Measurements from ENCODE around the gene RIN2. TPM values are rescaled to one million over a fixed set of nuclear protein-coding genes. Genes with fewer than 3 reads are reported as not detected.

The RIN2 gene, protein sequence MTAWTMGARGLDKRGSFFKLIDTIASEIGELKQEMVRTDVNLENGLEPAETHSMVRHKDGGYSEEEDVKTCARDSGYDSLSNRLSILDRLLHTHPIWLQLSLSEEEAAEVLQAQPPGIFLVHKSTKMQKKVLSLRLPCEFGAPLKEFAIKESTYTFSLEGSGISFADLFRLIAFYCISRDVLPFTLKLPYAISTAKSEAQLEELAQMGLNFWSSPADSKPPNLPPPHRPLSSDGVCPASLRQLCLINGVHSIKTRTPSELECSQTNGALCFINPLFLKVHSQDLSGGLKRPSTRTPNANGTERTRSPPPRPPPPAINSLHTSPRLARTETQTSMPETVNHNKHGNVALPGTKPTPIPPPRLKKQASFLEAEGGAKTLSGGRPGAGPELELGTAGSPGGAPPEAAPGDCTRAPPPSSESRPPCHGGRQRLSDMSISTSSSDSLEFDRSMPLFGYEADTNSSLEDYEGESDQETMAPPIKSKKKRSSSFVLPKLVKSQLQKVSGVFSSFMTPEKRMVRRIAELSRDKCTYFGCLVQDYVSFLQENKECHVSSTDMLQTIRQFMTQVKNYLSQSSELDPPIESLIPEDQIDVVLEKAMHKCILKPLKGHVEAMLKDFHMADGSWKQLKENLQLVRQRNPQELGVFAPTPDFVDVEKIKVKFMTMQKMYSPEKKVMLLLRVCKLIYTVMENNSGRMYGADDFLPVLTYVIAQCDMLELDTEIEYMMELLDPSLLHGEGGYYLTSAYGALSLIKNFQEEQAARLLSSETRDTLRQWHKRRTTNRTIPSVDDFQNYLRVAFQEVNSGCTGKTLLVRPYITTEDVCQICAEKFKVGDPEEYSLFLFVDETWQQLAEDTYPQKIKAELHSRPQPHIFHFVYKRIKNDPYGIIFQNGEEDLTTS
- not detected for total RNA-seq

DNA sequence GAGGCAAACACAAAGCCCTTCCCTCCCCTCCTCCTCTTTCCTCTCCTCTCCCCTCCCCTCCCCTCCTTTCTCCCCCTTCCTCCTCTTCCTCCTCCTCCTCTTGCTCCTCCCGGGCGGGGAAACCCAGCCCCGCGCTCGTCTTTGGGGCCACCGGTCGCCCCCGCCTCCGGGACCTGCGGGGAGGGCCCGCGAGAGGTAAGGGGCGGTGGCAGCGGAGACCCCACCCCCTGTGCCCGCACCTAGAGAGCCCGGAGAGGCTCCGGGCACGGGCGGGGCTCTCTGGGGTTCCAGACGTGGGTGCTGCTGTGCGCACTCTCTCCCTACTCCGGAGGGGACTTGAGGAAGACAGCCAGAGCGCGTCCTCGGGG lies at the start of gene RIN2:
Gene RIN2 (plus strand): TSS at position 126 of the 368 bp plus-strand sequence. CDS start 131,344 bp downstream, outside the sequence.
- no peak within 1 kb of the TSS for H3K27ac Mint-ChIP-seq
- ATAC-seq (replicated peaks in 1 of 2) (peak; percentile 27 to 64), DNase-seq (peak in 1 of 2 donors; percentile 27)
- no peaks in the 10 kb centered on the region for H3K36me3 Mint-ChIP-seq (ENCODE audit: insufficient read depth in 2 of 2)
- no peaks in the 10 kb centered on the region for H3K4me1 Mint-ChIP-seq (ENCODE audit: low read depth)
- peaks cover 58% of the 10 kb centered on the region for H3K27me3 Mint-ChIP-seq (ENCODE audit: low read depth)
- H3K9me3 Mint-ChIP-seq = no peaks in the 10 kb centered on the region
- peak within 1 kb of the TSS; percentile 51 to 71 for H3K4me3 Mint-ChIP-seq

- peaks cover 0 to 1% of the 10 kb centered on the region in 2 donors for H3K9me3 Mint-ChIP-seq
- H3K4me3 Mint-ChIP-seq = no peak overlapping the region
- H3K27me3 Mint-ChIP-seq (ENCODE audit: low read depth) = peaks cover 8% of the 10 kb centered on the region
- no peaks in the 10 kb centered on the region for H3K36me3 Mint-ChIP-seq (ENCODE audit: insufficient read depth in 2 of 2)
- DNase-seq (no peak), ATAC-seq (replicated peaks in 1 of 2) (no peak)
- no peak overlapping the region for H3K27ac Mint-ChIP-seq
- no peaks in the 10 kb centered on the region for H3K4me1 Mint-ChIP-seq (ENCODE audit: low read depth)
Observed at GRCh38 chr20:19709635-19710335, 48.3 kb upstream of the RIN2 start.

DNA sequence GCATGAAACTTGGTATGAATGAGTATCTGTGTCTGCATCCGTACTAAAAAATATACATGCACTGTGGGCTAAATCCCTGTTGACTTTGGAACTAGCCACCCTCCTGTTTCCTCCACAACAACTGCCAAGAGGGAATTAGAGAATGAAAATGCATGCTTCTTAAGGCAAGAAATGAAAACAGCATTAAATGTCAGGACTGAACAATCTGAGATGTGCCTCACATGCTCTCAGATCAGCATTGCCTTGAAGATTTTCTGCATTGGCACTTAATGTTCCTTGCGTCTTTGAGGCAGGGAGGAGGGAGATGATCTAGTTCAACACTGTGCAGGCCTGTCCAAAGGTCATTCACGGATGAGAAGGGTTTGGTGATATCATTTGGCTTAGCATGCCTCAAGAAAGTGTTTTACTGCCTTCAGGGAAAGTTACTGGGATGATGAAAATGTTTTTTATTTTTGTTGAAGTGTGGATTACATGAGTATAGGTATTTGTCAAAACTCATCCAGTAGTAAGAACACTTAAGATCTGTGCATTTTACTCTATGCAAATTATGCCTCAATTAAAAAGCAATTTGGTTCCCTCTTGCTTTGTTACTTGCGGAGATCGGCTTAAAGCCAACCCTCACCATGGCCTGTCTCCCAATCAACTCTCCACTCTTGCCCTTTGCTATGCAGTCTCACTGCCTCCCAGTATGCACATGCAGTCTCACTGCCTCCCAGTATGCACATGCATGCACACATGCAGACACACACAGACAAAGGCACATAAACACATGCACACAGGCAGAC lies 47.5 kb upstream of the RIN2 start:
- H3K9me3 Mint-ChIP-seq = peaks cover 0 to 1% of the 10 kb centered on the region in 2 donors
- ATAC-seq (replicated peaks in 1 of 2) (no peak), DNase-seq (no peak)
- peaks cover 0 to 1% of the 10 kb centered on the region in 2 donors for H3K36me3 Mint-ChIP-seq (ENCODE audit: insufficient read depth in 2 of 2)
- H3K4me1 Mint-ChIP-seq (ENCODE audit: low read depth) = no peaks in the 10 kb centered on the region
- H3K4me3 Mint-ChIP-seq = no peak overlapping the region
- H3K27ac Mint-ChIP-seq = no peak overlapping the region
- peaks cover 8% of the 10 kb centered on the region for H3K27me3 Mint-ChIP-seq (ENCODE audit: low read depth)

GRCh38 chr20:19711126-19711525 lies 46.9 kb upstream of the RIN2 start:
- H3K36me3 Mint-ChIP-seq (ENCODE audit: insufficient read depth in 2 of 2) = peaks cover 0 to 1% of the 10 kb centered on the region in 2 donors
- H3K9me3 Mint-ChIP-seq = peaks cover 0 to 1% of the 10 kb centered on the region in 2 donors
- H3K4me1 Mint-ChIP-seq (ENCODE audit: low read depth) = no peaks in the 10 kb centered on the region
- H3K27me3 Mint-ChIP-seq (ENCODE audit: low read depth) = peaks cover 8% of the 10 kb centered on the region
- DNase-seq (no peak), ATAC-seq (replicated peaks in 1 of 2) (no peak)
- H3K27ac Mint-ChIP-seq = no peak overlapping the region
- no peak overlapping the region for H3K4me3 Mint-ChIP-seq

GRCh38 chr20:19712721-19713260 lies 45.3 kb upstream of the RIN2 start:
- ATAC-seq (replicated peaks in 1 of 2) = no peak
- no peak for DNase-seq
- peaks cover 0 to 1% of the 10 kb centered on the region in 2 donors for H3K9me3 Mint-ChIP-seq
- H3K27me3 Mint-ChIP-seq (ENCODE audit: low read depth) = peaks cover 8% of the 10 kb centered on the region
- H3K36me3 Mint-ChIP-seq (ENCODE audit: insufficient read depth in 2 of 2) = peaks cover 0 to 1% of the 10 kb centered on the region in 2 donors
- no peak overlapping the region for H3K4me3 Mint-ChIP-seq
- no peaks in the 10 kb centered on the region for H3K4me1 Mint-ChIP-seq (ENCODE audit: low read depth)
- no peak overlapping the region for H3K27ac Mint-ChIP-seq

- DNase-seq (no peak), ATAC-seq (replicated peaks in 1 of 2) (no peak)
- H3K27me3 Mint-ChIP-seq (ENCODE audit: low read depth) = peaks cover 14% of the 10 kb centered on the region
- H3K9me3 Mint-ChIP-seq = peaks cover 0 to 4% of the 10 kb centered on the region in 2 donors
- H3K4me1 Mint-ChIP-seq (ENCODE audit: low read depth) = no peaks in the 10 kb centered on the region
- H3K27ac Mint-ChIP-seq = no peak overlapping the region
- H3K4me3 Mint-ChIP-seq = no peak overlapping the region
- peaks cover 0 to 1% of the 10 kb centered on the region in 2 donors for H3K36me3 Mint-ChIP-seq (ENCODE audit: insufficient read depth in 2 of 2)
Observed at GRCh38 chr20:19713822-19714578, 44.1 kb upstream of the RIN2 start.

GRCh38 chr20:19714579-19714840 lies 43.5 kb upstream of the RIN2 start:
- no peak for DNase-seq
- no peak for ATAC-seq (replicated peaks in 1 of 2)
- Mint-ChIP-seq H3K4me3 (no peak overlapping the region), H3K27me3 (ENCODE audit: low read depth) (peaks cover 14% of the 10 kb centered on the region), H3K9me3 (peaks cover 0 to 4% of the 10 kb centered on the region in 2 donors), H3K36me3 (ENCODE audit: insufficient read depth in 2 of 2) (peaks cover 0 to 1% of the 10 kb centered on the region in 2 donors), H3K27ac (no peak overlapping the region), H3K4me1 (ENCODE audit: low read depth) (no peaks in the 10 kb centered on the region)

DNA sequence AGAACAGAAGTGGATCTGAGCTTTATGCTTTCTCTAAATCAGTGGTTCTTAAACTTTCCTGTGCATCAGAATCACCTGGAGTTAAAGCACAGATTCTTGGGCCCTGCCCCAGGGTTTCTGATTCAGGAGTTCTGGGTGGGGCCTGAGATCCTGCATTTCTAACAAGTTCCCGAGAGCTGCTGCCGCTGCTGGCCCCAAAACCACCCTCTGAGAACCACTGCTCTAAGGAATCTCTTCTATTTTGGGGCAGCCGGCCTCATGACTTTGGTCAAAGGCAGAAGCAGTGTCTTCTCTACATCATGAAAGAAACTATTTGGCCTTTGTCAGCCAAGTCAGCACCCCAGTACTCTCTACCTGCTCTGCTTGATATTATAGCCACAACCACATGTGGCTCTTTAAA lies 42.1 kb upstream of the RIN2 start:
- ATAC-seq (replicated peaks in 1 of 2) = no peak
- peaks cover 0 to 3% of the 10 kb centered on the region in 2 donors for H3K9me3 Mint-ChIP-seq
- no peak overlapping the region for H3K27ac Mint-ChIP-seq
- no peak for DNase-seq
- peaks cover 0 to 1% of the 10 kb centered on the region in 2 donors for H3K36me3 Mint-ChIP-seq (ENCODE audit: insufficient read depth in 2 of 2)
- no peak overlapping the region for H3K4me3 Mint-ChIP-seq
- no peaks in the 10 kb centered on the region for H3K4me1 Mint-ChIP-seq (ENCODE audit: low read depth)
- peaks cover 14% of the 10 kb centered on the region for H3K27me3 Mint-ChIP-seq (ENCODE audit: low read depth)

- Mint-ChIP-seq H3K4me1 (ENCODE audit: low read depth) (no peaks in the 10 kb centered on the region), H3K27ac (no peak overlapping the region), H3K36me3 (ENCODE audit: insufficient read depth in 2 of 2) (peaks cover 0 to 1% of the 10 kb centered on the region in 2 donors), H3K4me3 (no peak overlapping the region), H3K9me3 (peaks cover 0 to 3% of the 10 kb centered on the region in 2 donors), H3K27me3 (ENCODE audit: low read depth) (peaks cover 6% of the 10 kb centered on the region)
- DNase-seq = no peak
- no peak for ATAC-seq (replicated peaks in 1 of 2)
Observed at GRCh38 chr20:19718880-19719279, 39.2 kb upstream of the RIN2 start.

GRCh38 chr20:19720991-19721390 lies 37.1 kb upstream of the RIN2 start:
- H3K27ac Mint-ChIP-seq = no peak overlapping the region
- no peak for ATAC-seq (replicated peaks in 1 of 2)
- no peak overlapping the region for H3K4me3 Mint-ChIP-seq
- DNase-seq = no peak
- H3K27me3 Mint-ChIP-seq (ENCODE audit: low read depth) = peaks cover 6% of the 10 kb centered on the region
- peaks cover 0 to 3% of the 10 kb centered on the region in 2 donors for H3K9me3 Mint-ChIP-seq
- H3K4me1 Mint-ChIP-seq (ENCODE audit: low read depth) = no peaks in the 10 kb centered on the region
- H3K36me3 Mint-ChIP-seq (ENCODE audit: insufficient read depth in 2 of 2) = no peaks in the 10 kb centered on the region

- H3K27me3 Mint-ChIP-seq (ENCODE audit: low read depth) = peaks cover 6% of the 10 kb centered on the region
- H3K36me3 Mint-ChIP-seq (ENCODE audit: insufficient read depth in 2 of 2) = no peaks in the 10 kb centered on the region
- ATAC-seq (replicated peaks in 1 of 2) = no peak
- no peak overlapping the region for H3K4me3 Mint-ChIP-seq
- DNase-seq = no peak
- no peaks in the 10 kb centered on the region for H3K4me1 Mint-ChIP-seq (ENCODE audit: low read depth)
- H3K9me3 Mint-ChIP-seq = peaks cover 0 to 3% of the 10 kb centered on the region in 2 donors
- no peak overlapping the region for H3K27ac Mint-ChIP-seq
Observed at GRCh38 chr20:19723051-19723450, 35.0 kb upstream of the RIN2 start.

All from activated T-cell treated with anti-CD3 and anti-CD28 coated beads, Interleukin-2, amount 50 U/mL, for 72 hours (primary cell).